H1 (cell line): ENCODE results near the gene SMIM29. TPM values are rescaled to one million over a fixed set of nuclear protein-coding genes. Genes with fewer than 3 reads are reported as not detected.

Experiments used
- CTCF ChIA-PET: fragments of 300-600 bp; sonication (Branson Sonifier 250); formaldehyde crosslinking; loops from one replicate; lab custom pipeline; 2021; ENCODE audit not compliant: partially characterized antibody; lab: Charles Lee
- POLR2A ChIA-PET: fragments of 300-600 bp; sonication (Branson Sonifier 250); formaldehyde crosslinking; loops from one replicate; lab custom pipeline; 2021; ENCODE audit warnings: inconsistent platforms; ENCODE audit not compliant: partially characterized antibody; lab: Charles Lee
- DNase-seq, 2 experiments: peaks; one replicate each; pipeline versions ENCODE4 v3.0.0 to v3.0.0-alpha.2; 2010 to 2022; ENCODE audit warnings: low spot score in 2 of 2, low read depth in 1 of 2, mixed read lengths in 1 of 2
- FAIRE-seq: peaks from 2 replicates; lab custom pipeline; 2011; peaks lifted over from hg19 to GRCh38; lab: Jason Lieb, UNC
- H2AFZ ChIP-seq: 2 replicates; pipeline ENCODE4 v1.8.1; 2012; ENCODE audit warnings: low read length, inconsistent platforms
- H2AK5ac ChIP-seq: 2 replicates; pipeline ENCODE4 v1.6.1; 2013; ENCODE audit warnings: low read depth, low read length
- H2BK120ac ChIP-seq: replicated peaks from 2 replicates; pipeline ENCODE3; 2013; ENCODE audit warnings: low read depth, low read length, inconsistent platforms
- H2BK12ac ChIP-seq: 2 replicates; pipeline ENCODE4 v1.6.1; 2013; ENCODE audit warnings: low read depth, low read length
- H2BK15ac ChIP-seq: 2 replicates; pipeline ENCODE4 v1.6.1; 2013; ENCODE audit warnings: low read length
- H2BK20ac ChIP-seq: 2 replicates; pipeline ENCODE4 v1.6.1; 2013; ENCODE audit warnings: low read length
- H2BK5ac ChIP-seq: 2 replicates; pipeline ENCODE4 v1.6.1; 2013; ENCODE audit warnings: low read depth, low read length
- H3K14ac ChIP-seq: 2 replicates; pipeline ENCODE4 v1.6.1; 2013; ENCODE audit warnings: inconsistent platforms; ENCODE audit not compliant: insufficient read length
- H3K18ac ChIP-seq: 2 replicates; pipeline ENCODE4 v1.6.1; 2013; ENCODE audit warnings: low read length; ENCODE audit errors: extremely low read depth
- H3K23ac ChIP-seq: 2 replicates; pipeline ENCODE4 v1.6.1; 2013; ENCODE audit warnings: inconsistent platforms; ENCODE audit not compliant: insufficient read length
- H3K23me2 ChIP-seq: 2 replicates; pipeline ENCODE4 v1.6.1; 2013; ENCODE audit warnings: low read depth, low read length
- H3K27ac ChIP-seq: 2 replicates; pipeline ENCODE4 v1.6.1; 2011; ENCODE audit warnings: low read depth, low read length, inconsistent platforms
- H3K27me3 ChIP-seq, 4 experiments: replicated peaks in 1 of 4; 1 replicate in 1 of 4; 2 replicates in 3 of 4; pipeline versions ENCODE4 v1.6.1 to v1.8.1; 2011 to 2013; ENCODE audit warnings: low read length in 3 of 4, mild to moderate bottlenecking in 3 of 4, inconsistent platforms in 2 of 4, mixed read lengths in 2 of 4, moderate library complexity in 1 of 4; ENCODE audit not compliant: control insufficient read depth in 3 of 4, insufficient read depth in 3 of 4; ENCODE audit errors: extremely low read depth in 1 of 4
- H3K36me3 ChIP-seq, 4 experiments: 2 replicates each; pipeline versions ENCODE4 v1.6.1 to v1.8.1; 2011 to 2013; ENCODE audit warnings: mild to moderate bottlenecking in 4 of 4, low read length in 3 of 4, moderate library complexity in 2 of 4, control low read depth in 1 of 4, inconsistent platforms in 1 of 4; ENCODE audit not compliant: insufficient read depth in 4 of 4, control insufficient read depth in 2 of 4
- H3K4ac ChIP-seq: replicated peaks from 2 replicates; pipeline ENCODE3; 2013; ENCODE audit warnings: low read length, low read depth, mixed read lengths, inconsistent platforms; ENCODE audit not compliant: insufficient read length
- H3K4me1 ChIP-seq, 4 experiments: replicated peaks in 1 of 4; 1 replicate in 1 of 4; 2 replicates in 3 of 4; pipeline versions ENCODE4 v1.6.1 to v1.8.1; 2011 to 2013; ENCODE audit warnings: low read length in 3 of 4, inconsistent platforms in 2 of 4, mixed read lengths in 1 of 4; ENCODE audit not compliant: insufficient read depth in 4 of 4, control insufficient read depth in 3 of 4
- H3K4me2 ChIP-seq, 2 experiments: 2 replicates each; pipeline versions ENCODE4 v1.6.1 to v1.8.1; 2011 to 2013; ENCODE audit warnings: low read depth in 2 of 2, low read length in 2 of 2, control low read depth in 1 of 2, inconsistent platforms in 1 of 2, mild to moderate bottlenecking in 1 of 2; ENCODE audit not compliant: insufficient read depth in 1 of 2
- H3K4me3 ChIP-seq, 4 experiments: fragments of 200-600, 300-600 bp in 1 of 4; sonication (generic), shearing (Covaris generic), sonication (Bioruptor Twin) in 1 of 4; 2 replicates each; pipeline versions ENCODE4 v1.5.1 to v1.8.1; 2011 to 2016; ENCODE audit warnings: low read length in 4 of 4, low read depth in 3 of 4, control low read depth in 2 of 4, inconsistent platforms in 2 of 4, mild to moderate bottlenecking in 2 of 4, mixed read lengths in 1 of 4, moderate library complexity in 1 of 4; ENCODE audit not compliant: insufficient read depth in 2 of 4; ENCODE audit errors: extremely low read depth in 1 of 4
- H3K56ac ChIP-seq: replicated peaks from 2 replicates; pipeline ENCODE3; 2013; ENCODE audit warnings: low read depth, mild to moderate bottlenecking, mixed read lengths, low read length, inconsistent platforms; ENCODE audit not compliant: insufficient read length
- H3K79me1 ChIP-seq: 2 replicates; pipeline ENCODE4 v1.6.1; 2013; ENCODE audit warnings: low read depth, low read length, control low read depth
- H3K79me2 ChIP-seq, 2 experiments: 2 replicates each; pipeline versions ENCODE4 v1.6.1 to v1.8.1; 2012 to 2013; ENCODE audit warnings: low read length in 2 of 2, mild to moderate bottlenecking in 2 of 2, inconsistent platforms in 1 of 2; ENCODE audit not compliant: insufficient read depth in 2 of 2, control insufficient read depth in 1 of 2
- H3K9ac ChIP-seq, 4 experiments: replicated peaks in 1 of 4; 1 replicate in 1 of 4; 2 replicates in 3 of 4; pipeline versions ENCODE4 v1.6.1 to v1.8.1; 2011 to 2013; ENCODE audit warnings: low read depth in 3 of 4, low read length in 3 of 4, control low read depth in 2 of 4, mild to moderate bottlenecking in 2 of 4, moderate library complexity in 2 of 4, inconsistent platforms in 1 of 4; ENCODE audit errors: extremely low read depth in 1 of 4
- H3K9me3 ChIP-seq, 2 experiments: 2 replicates each; pipeline versions ENCODE4 v1.6.1 to v1.8.1; 2012 to 2013; ENCODE audit warnings: mild to moderate bottlenecking in 2 of 2, moderate library complexity in 2 of 2, control low read depth in 1 of 2, inconsistent platforms in 1 of 2, low read depth in 1 of 2, low read length in 1 of 2, mixed read lengths in 1 of 2; ENCODE audit not compliant: insufficient read depth in 2 of 2
- H4K20me1 ChIP-seq, 2 experiments: replicated peaks in 1 of 2; 2 replicates each; pipeline versions ENCODE3 to v1.8.1; 2011 to 2013; ENCODE audit warnings: inconsistent platforms in 2 of 2, low read length in 2 of 2, mild to moderate bottlenecking in 1 of 2; ENCODE audit not compliant: insufficient read depth in 2 of 2, control insufficient read depth in 1 of 2
- H4K5ac ChIP-seq: 2 replicates; pipeline ENCODE4 v1.6.1; 2013; ENCODE audit warnings: low read length, low read depth, mixed read lengths, inconsistent platforms; ENCODE audit not compliant: insufficient read length
- H4K8ac ChIP-seq: 2 replicates; pipeline ENCODE4 v1.8.0; 2013; ENCODE audit warnings: mild to moderate bottlenecking, moderate library complexity, low read length, inconsistent platforms; ENCODE audit not compliant: insufficient read depth; ENCODE audit errors: extremely low read depth
- H4K91ac ChIP-seq: replicated peaks from 2 replicates; pipeline ENCODE3; 2013; ENCODE audit warnings: low read length, mixed read lengths, inconsistent platforms; ENCODE audit not compliant: insufficient read length
- BCL11A ChIP-seq, 2 experiments: IDR thresholded peaks; one replicate each; pipeline ENCODE4 v1.6.1; 2011; ENCODE audit warnings: low read depth in 2 of 2, low read length in 2 of 2, mild to moderate bottlenecking in 2 of 2
- CHD1 ChIP-seq: IDR thresholded peaks from 2 replicates; pipeline ENCODE4 v1.6.1; 2012; ENCODE audit warnings: low read depth, low read length, improper control_type of control experiment
- EP300 ChIP-seq, 2 experiments: IDR thresholded peaks; 1 replicate in 1 of 2; 2 replicates in 1 of 2; pipeline ENCODE4 v1.6.1; 2011 to 2012; ENCODE audit warnings: low read depth in 2 of 2, low read length in 2 of 2, mild to moderate bottlenecking in 2 of 2, borderline replicate concordance in 1 of 2, inconsistent platforms in 1 of 2, moderate library complexity in 1 of 2
- FOSL1 ChIP-seq: IDR thresholded peaks from 2 replicates; pipeline ENCODE4 v1.6.1; 2011; ENCODE audit warnings: mild to moderate bottlenecking, low read depth, low read length, moderate library complexity; ENCODE audit not compliant: insufficient read depth
- GABPA ChIP-seq: IDR thresholded peaks from 2 replicates; pipeline ENCODE4 v1.6.1; 2011; ENCODE audit warnings: mild to moderate bottlenecking, low read length, moderate library complexity, borderline replicate concordance; ENCODE audit not compliant: insufficient read depth
- GTF2F1 ChIP-seq: IDR thresholded peaks from 2 replicates; pipeline ENCODE4 v1.6.1; 2012; ENCODE audit warnings: low read depth, low read length, improper control_type of control experiment, borderline replicate concordance
- HDAC2 ChIP-seq, 2 experiments: fragments of 300-600 bp in 1 of 2; sonication (generic) in 1 of 2; IDR thresholded peaks; 2 replicates each; pipeline ENCODE4 v1.6.1; 2011 to 2012; ENCODE audit warnings: low read depth in 2 of 2, low read length in 2 of 2, mild to moderate bottlenecking in 2 of 2, moderate library complexity in 2 of 2, borderline replicate concordance in 1 of 2, inconsistent platforms in 1 of 2
- RAD21 ChIP-seq, 2 experiments: IDR thresholded peaks in 1 of 2; conservative IDR thresholded peaks in 1 of 2; 2 replicates each; pipeline ENCODE4 v1.6.1; 2011; ENCODE audit warnings: low read depth in 2 of 2, low read length in 2 of 2, improper control_type of control experiment in 1 of 2, inconsistent platforms in 1 of 2, mild to moderate bottlenecking in 1 of 2, moderate library complexity in 1 of 2
- RFX5 ChIP-seq: IDR thresholded peaks from 2 replicates; pipeline ENCODE4 v1.6.1; 2011; ENCODE audit warnings: low read depth, low read length, improper control_type of control experiment, borderline replicate concordance
- WGBS, 2 experiments: shearing (Covaris generic) in 1 of 2; methylation state at CpG; one replicate each; pipeline versions ENCODE4 v1.1.6 to v1.1.7; 2013 to 2015; ENCODE audit warnings: low lambda C conversion rate in 2 of 2, mixed read lengths in 2 of 2, inconsistent platforms in 1 of 2, low coverage in 1 of 2, missing lambda C conversion rate in 1 of 2; ENCODE audit not compliant: insufficient replicate concordance in 2 of 2, insufficient coverage in 1 of 2, insufficient read length in 1 of 2; ENCODE audit errors: extremely low coverage in 1 of 2, missing lambda C conversion rate in 1 of 2; 5-methylcytosine and 5-hydroxymethylcytosine counted together
- polyA plus RNA-seq, 7 experiments: library from polyadenylated mRNA; depleted of rRNA in 3 of 7; stranded (reverse) in 5 of 7; unstranded in 2 of 7; fragments of >200 nt in 5 of 7; fragments of 200-250 nt in 2 of 7; gene quantifications; 1 replicate in 5 of 7; 2 replicates in 1 of 7; 4 replicates in 1 of 7; pipeline versions ENCODE4 v1.2.1 to v1.2.3, GENCODE V29; 2011 to 2013; ENCODE audit warnings: missing spikeins in 2 of 7, mixed read lengths in 2 of 7
- total RNA-seq: library from RNA; stranded (reverse); fragmentation: NEBNext Ultra II Directional; extraction: Animal tissue kit (Norgen Biotek cat#: 25700); gene quantifications from 2 replicates; pipeline ENCODE4 v1.2.1, GENCODE V29; 2021

The SMIM29 gene
- total and polyA plus RNA-seq, 2 of the 8 experiments (the other 6 are each of a cell fraction or from before 2014, with no cell fraction given) = 7.0 to 22.4 TPM

DNA sequence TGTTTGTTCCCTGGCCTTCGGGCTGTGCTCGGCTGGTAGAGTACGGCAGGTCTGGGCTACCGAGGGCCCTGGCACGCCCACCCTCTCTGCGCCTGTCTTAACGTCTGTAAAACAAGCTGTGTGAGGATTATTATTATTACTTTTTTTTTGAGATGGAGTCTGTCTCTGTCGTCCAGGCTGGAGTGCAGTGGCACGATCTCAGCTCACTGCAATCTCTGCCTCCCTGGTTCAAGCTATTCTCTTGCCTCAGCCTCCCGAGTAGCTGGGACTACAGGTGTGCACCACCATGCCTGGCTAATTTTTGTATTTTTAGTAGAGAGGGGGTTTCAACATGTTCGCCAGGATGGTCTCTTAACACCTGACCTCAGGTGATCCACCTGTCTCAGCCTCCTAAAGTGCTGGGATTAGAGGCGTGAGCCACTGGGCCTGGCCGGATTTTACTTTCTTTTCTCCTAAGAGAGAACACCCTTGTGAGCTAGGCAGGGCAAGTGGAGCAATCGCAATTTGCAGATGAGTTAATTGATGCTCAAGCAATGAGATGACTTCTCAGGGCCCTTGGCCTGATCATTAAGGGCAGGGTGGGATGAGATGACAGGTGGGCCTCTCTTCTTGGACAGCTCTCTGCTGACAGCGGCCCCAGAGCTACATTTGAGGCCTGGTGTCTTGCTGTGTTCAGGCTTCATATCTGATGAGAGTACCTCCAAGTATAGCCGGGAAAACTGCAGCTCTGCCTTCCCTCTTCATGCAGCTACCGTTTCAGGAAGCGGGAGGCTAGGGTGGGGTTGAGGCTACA lies 859 bp upstream of the SMIM29 start:
- Histone ChIP-seq H4K20me1 (peaks cover 12 to 19% of the 10 kb centered on the region in 2 experiments), H2AK5ac (no peak overlapping the region), H3K9me3 (no peaks in the 10 kb centered on the region), H3K4ac (peak overlapping the region; percentile 69), H4K8ac (peak overlapping the region; percentile 80; the same call in 1 of the 2 replicates), H2BK12ac (no peak overlapping the region), H3K4me2 (peak overlapping the region; percentile 1 to 70), H3K4me3 (peak overlapping the region; percentile 44 to 73 (median 63)), H3K18ac (peak overlapping the region; percentile 93), H3K23ac (no peak overlapping the region), H4K91ac (peak overlapping the region; percentile 93), H3K27me3 (no peaks in the 10 kb centered on the region; a peak in 2 of 7 replicates), H3K79me2 (no peaks in the 10 kb centered on the region), H3K9ac (peak overlapping the region in 3 of 4 experiments; percentile 28 to 73 (median 38); a peak in 2 of 7 replicates), H2AFZ (peak overlapping the region; percentile 19; the same call in 1 of the 2 replicates), H3K79me1 (no peaks in the 10 kb centered on the region), H2BK20ac (no peak overlapping the region), H3K23me2 (peaks cover 7% of the 10 kb centered on the region), H3K14ac (no peak overlapping the region), H2BK15ac (peak overlapping the region; percentile 61; the same call in 1 of the 2 replicates), H2BK5ac (no peak overlapping the region; the same call in 1 of the 2 replicates), H3K56ac (peak overlapping the region; percentile 64), H4K5ac (peak overlapping the region; percentile 75), H2BK120ac (peak overlapping the region; percentile 78), H3K4me1 (peaks cover 0 to 9% (median 6%) of the 10 kb centered on the region in 4 experiments; a peak in 5 of 7 replicates), H3K27ac (no peak overlapping the region), H3K36me3 (peaks cover 0 to 4% (median 1%) of the 10 kb centered on the region in 4 experiments; a peak in 3 of 8 replicates)
- 57% methylated on average over 18 of the region's 18 CpGs; no CpG with 5 or more reads in 1 of the 2 experiments for WGBS, 2 experiments
- ChIA-PET POLR2A (interaction anchor here (0.6 to 11.0 kb wide), 19 partner anchors 9 to 495 kb away, joined by 3 to 212 read pairs (median 5); partner anchors contain the start of genes HMGA1, NUDT3 and RPS10), CTCF (interaction anchor here (0.6 to 5.8 kb wide), 58 partner anchors 9 to 557 kb away, joined by 3 to 62 read pairs (median 4); partner anchors contain the start of genes NUDT3 and RPS10)
- DNase-seq = no peak
- no peak for FAIRE-seq
- TF ChIP-seq FOSL1 (no peak), RFX5 (no peak), GTF2F1 (no peak), CHD1 (no peak), HDAC2 (IDR thresholded peaks at IDR 0.05; ENCODE audit: borderline replicate concordance in 1 of 2, low read depth in 2 of 2, low read length in 2 of 2) (no peak), GABPA (no peak), EP300 (IDR thresholded peaks at IDR 0.05; ENCODE audit: borderline replicate concordance in 1 of 2, low read depth in 2 of 2, low read length in 2 of 2) (no peak), BCL11A (IDR thresholded peaks at IDR 0.05; ENCODE audit: low read depth in 2 of 2, low read length in 2 of 2) (no peak), RAD21 (IDR thresholded peaks at IDR 0.05 in 1 of 2, conservative IDR thresholded peaks at IDR 0.05 in 1 of 2; ENCODE audit: low read depth in 2 of 2, low read length in 2 of 2) (no peak)
